K562 (cell line): ENCODE measurements around the gene PHKG2.

Experiments used
- CREM ChIP-seq: IDR thresholded peaks from 2 replicates; pipeline ENCODE4 v1.6.1; 2014; ENCODE audit warnings: antibody characterized with exemption, low read depth
- NFE2L1 ChIP-seq: fragments of 450-650 bp; IDR thresholded peaks from 2 replicates; pipeline ENCODE4 v1.6.1; 2016; ENCODE audit warnings: missing genetic modification characterization, low read depth, mild to moderate bottlenecking, missing compliant biosample characterization, moderate library complexity, borderline replicate concordance
- POLR2A ChIP-seq: fragments of 450-650 bp; conservative IDR thresholded peaks from 2 replicates; pipeline ENCODE4 v1.6.1; 2016
- SMARCA5 ChIP-seq: fragments of 450-650 bp; IDR thresholded peaks from 2 replicates; pipeline ENCODE4 v1.6.1; 2016
- ZNF146 ChIP-seq: IDR thresholded peaks from one replicate; pipeline ENCODE4 v1.6.1; 2018; ENCODE audit warnings: missing compliant biosample characterization; ENCODE audit not compliant: unreplicated experiment
- TF ChIP-seq, protein P1 (sequence below), 3 experiments: IDR thresholded peaks in 2 of 3; conservative IDR thresholded peaks in 1 of 3; 2 replicates each; pipeline ENCODE4 v1.5.1; 2011 to 2012; ENCODE audit warnings: low read length in 3 of 3, mild to moderate bottlenecking in 3 of 3, control low read depth in 2 of 3, improper control_type of control experiment in 1 of 3, inconsistent platforms in 1 of 3, low read depth in 1 of 3, mixed read lengths in 1 of 3, moderate library complexity in 1 of 3; ENCODE audit not compliant: insufficient read depth in 2 of 3

DNA sequence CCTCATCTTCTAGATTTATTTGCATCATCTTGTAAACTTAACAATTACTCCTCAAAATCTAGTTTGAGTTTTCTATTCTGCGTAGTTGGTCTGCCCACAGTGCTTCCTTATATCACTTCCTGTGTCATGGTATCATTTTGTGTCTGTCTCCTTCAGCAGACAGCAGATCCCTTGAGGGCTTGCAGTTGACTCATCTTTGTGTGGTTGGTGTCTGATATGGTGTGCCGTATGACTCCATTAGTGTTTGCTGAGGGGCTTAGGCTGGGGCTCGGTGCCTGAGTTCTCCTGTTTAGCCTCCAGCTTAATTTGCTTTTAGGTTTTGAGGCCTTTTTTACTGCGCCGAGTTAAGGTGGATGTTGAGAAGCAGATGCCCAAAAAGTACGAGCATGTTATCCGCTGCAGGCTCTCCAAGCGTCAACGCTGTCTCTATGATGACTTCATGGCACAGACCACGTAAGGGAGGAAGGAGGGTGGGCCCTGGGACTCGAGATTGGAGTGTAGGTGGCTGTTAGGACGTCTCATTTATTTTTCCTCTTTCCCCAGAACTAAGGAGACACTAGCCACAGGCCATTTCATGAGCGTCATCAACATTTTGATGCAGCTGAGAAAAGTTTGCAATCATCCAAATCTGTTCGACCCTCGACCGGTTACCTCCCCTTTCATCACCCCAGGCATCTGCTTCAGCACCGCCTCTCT, 32.3 kb upstream of the PHKG2 start:
- TF ChIP-seq CREM = no peak
- TF ChIP-seq, protein P1, sequence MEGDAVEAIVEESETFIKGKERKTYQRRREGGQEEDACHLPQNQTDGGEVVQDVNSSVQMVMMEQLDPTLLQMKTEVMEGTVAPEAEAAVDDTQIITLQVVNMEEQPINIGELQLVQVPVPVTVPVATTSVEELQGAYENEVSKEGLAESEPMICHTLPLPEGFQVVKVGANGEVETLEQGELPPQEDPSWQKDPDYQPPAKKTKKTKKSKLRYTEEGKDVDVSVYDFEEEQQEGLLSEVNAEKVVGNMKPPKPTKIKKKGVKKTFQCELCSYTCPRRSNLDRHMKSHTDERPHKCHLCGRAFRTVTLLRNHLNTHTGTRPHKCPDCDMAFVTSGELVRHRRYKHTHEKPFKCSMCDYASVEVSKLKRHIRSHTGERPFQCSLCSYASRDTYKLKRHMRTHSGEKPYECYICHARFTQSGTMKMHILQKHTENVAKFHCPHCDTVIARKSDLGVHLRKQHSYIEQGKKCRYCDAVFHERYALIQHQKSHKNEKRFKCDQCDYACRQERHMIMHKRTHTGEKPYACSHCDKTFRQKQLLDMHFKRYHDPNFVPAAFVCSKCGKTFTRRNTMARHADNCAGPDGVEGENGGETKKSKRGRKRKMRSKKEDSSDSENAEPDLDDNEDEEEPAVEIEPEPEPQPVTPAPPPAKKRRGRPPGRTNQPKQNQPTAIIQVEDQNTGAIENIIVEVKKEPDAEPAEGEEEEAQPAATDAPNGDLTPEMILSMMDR (IDR thresholded peaks at IDR 0.05 in 2 of 3, conservative IDR thresholded peaks at IDR 0.05 in 1 of 3; ENCODE audit: insufficient read depth in 2 of 3, low read depth in 1 of 3, low read length in 3 of 3) = no peak
- no peak for TF ChIP-seq POLR2A
- no peak for TF ChIP-seq NFE2L1 (tag)
- no peak for TF ChIP-seq SMARCA5
- no peak for TF ChIP-seq ZNF146 (CRISPR knock-in tag)
